HG02642 (cell line): ENCODE data around the gene TAB2.

Source experiments
- ATAC-seq: cut with Tn5 transposase; IDR thresholded peaks from one replicate; pipeline ENCODE4 v1.9.1; 2021; ENCODE audit warnings: mild to moderate bottlenecking; ENCODE audit not compliant: unreplicated experiment, poor library complexity

Gene TAB2, protein sequence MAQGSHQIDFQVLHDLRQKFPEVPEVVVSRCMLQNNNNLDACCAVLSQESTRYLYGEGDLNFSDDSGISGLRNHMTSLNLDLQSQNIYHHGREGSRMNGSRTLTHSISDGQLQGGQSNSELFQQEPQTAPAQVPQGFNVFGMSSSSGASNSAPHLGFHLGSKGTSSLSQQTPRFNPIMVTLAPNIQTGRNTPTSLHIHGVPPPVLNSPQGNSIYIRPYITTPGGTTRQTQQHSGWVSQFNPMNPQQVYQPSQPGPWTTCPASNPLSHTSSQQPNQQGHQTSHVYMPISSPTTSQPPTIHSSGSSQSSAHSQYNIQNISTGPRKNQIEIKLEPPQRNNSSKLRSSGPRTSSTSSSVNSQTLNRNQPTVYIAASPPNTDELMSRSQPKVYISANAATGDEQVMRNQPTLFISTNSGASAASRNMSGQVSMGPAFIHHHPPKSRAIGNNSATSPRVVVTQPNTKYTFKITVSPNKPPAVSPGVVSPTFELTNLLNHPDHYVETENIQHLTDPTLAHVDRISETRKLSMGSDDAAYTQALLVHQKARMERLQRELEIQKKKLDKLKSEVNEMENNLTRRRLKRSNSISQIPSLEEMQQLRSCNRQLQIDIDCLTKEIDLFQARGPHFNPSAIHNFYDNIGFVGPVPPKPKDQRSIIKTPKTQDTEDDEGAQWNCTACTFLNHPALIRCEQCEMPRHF

GRCh38 chr6:149317644-149318571 is at the start of gene TAB2:
Gene TAB2, plus strand, starts transcription at chr6:149317712. Its CDS starts 52,286 bp downstream, at chr6:149369998.
- peak; percentile 31 for ATAC-seq

DNA sequence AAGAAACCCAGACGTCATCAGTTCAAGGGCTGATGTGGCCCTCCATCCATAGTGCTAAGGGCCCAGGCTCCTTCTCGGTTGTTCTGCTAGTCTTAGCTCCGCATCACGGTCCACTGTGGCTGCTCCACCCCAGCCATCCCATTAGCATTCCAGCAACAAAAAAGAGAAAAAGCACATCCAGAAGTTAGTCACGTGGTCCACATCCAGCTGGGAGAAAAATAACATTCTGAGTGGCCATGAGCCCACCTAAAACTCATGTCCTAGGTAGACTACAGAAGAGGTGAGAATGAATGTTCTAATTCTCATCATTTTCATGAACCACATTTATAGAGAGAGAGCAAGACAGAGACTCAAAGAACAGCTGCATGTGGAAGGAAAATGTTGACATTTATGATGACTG is 49.4 kb upstream of the TAB2 start:
- ATAC-seq = no peak

- no peak for ATAC-seq
Measured at GRCh38 chr6:149268768-149269167, 48.7 kb upstream of the TAB2 start.

DNA sequence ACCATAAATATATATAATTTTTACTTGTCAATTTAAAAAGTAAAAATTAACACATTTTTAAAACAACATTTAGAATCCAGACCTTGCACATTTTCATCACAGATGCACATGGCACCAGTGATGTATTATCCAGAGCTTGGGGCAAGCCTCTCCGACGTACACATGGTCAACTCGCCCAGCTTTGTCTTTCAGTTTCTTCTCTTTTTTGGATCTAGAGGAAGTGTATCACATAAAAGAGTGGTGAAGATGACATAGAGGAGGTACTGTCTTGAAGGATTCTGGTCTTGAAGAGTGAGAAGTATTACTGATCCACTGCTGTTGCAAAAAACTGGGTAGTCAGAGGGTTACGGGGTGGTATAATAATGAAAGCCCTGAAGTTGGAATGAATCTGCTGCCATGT is 46.9 kb upstream of the TAB2 start:
- ATAC-seq = no peak

- peak; percentile 51 for ATAC-seq
Measured at GRCh38 chr6:149271348-149272340, 45.9 kb upstream of the TAB2 start.

GRCh38 chr6:149273318-149273717 is 44.2 kb upstream of the TAB2 start:
- peak; percentile 48 for ATAC-seq

DNA sequence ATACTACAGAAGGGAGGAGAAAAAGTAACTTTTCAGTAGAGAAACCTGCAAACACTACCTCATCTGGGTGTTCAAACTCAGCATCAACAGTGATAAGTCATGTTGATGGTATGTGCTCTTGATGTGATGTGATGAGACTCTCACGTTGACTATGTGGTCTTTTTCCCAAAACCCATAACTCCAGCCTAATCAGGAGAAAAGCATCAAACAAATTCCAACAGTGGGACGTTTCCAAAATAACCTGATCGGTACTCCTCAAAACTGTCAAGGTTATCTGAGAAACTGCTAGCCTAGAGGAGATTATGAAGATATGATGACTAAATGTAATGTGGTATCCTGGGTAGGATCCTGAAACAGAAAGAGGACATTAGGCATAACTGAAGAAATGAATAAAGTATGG is 41.9 kb upstream of the TAB2 start:
- ATAC-seq = no peak

DNA sequence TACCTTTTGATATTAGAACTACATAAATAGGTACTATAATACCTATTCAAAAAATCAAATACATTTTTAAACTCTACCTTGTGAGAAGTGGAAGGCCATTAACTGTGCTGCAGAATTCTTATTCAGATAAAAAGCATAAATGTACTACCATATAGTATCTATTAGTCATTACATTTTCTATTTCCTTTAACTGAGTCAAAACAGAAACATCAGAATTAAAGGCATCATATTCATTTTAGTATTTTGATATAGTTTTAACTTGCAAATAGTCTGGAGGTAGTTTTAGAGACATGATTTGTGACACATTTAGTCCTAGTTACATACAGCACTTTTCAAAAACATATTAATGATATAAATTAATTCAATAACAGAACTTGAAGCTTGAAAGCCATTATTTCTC is 39.9 kb upstream of the TAB2 start:
- ATAC-seq = no peak

DNA sequence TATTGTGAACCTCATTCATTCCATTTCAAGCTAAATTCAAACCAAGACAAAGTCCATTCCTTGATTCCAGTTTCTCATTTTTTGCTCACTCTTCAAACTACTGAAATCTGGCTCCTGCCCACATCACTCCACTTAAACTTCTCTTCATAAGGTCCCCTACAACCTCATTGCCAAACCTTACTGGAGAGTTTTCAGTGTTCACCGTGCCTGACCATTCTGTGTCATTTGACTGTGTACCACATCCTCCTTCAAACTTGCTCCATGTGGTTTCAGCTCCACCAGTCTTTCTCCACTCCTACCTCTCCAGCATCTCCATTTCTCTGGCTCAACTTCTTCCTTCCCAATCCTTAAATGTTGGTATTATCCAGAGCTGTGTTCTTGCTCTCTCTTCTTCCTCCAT is 38.5 kb upstream of the TAB2 start:
- ATAC-seq = no peak

DNA sequence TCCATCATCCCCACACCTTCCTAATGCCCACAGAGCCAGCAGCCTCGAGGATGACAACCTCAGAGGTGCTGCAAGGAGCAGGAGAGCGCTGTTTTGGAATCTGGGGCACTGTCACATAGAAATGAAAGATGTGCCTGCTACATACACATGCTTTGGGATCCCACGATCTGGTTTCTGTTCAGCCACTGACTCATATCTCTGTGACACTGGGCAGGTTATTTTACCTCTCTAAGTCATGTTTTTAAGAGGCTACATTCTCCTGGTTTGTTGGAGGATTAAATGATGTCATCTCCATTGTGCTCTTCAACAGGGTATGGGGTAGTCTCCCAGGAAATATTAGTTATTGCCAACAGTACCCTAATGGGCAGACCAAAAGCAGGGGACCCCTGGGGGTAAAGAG is 32.6 kb upstream of the TAB2 start:
- ATAC-seq = no peak

- no peak for ATAC-seq
Measured at GRCh38 chr6:149285626-149286025, 31.9 kb upstream of the TAB2 start.

DNA sequence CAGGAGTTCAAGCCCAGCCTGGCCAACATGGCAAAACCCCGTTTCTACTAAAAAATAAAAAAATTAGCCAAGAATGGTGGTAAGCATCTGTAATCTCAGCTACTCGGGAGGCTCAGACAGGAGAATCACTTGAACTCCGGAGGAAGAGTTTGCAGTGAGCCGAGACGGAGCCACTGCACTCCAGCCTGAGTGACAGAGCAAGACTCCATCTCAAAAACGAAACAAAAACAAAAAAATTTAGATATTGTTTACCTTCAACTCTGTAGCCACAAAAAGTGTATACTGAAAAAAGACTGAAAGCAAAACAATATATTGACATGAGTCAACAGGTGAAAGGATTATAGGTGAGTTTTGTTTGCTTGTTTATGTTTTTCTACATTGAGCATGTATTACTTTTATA is 30.6 kb upstream of the TAB2 start:
- no peak for ATAC-seq

DNA sequence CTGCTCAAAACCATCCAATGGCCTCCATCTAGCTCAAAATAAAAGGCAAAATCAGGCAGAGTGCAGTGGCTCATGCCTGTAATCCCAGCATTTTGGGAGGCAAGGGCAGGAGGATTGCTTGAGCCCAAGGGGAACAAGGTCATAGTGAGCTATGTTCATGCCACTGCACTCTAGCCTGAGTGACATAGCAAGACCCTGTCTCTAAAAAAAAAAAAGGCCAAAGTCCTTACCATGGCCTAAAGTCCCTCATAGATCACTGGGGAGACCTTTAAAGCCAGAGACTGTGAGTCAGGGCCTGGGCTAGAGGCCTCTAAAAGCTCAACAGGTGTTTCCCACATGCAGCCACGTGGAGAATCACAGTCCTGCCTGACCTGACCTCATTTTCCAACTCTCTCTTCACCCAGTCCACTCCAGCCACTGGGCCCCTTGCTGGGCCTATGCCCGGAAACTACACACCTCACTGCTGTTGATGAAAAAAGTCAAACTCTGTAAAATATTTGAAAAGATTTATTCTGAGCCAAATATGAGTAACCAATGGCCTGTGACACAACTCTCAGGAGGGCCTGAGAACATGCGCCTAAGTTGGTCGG is 28.2 kb upstream of the TAB2 start:
- no peak for ATAC-seq

- no peak for ATAC-seq
Measured at GRCh38 chr6:149289966-149290365, 27.5 kb upstream of the TAB2 start.

GRCh38 chr6:149293244-149293643 is 24.3 kb upstream of the TAB2 start:
- ATAC-seq = no peak

GRCh38 chr6:149300563-149300962 is 16.9 kb upstream of the TAB2 start:
- no peak for ATAC-seq

DNA sequence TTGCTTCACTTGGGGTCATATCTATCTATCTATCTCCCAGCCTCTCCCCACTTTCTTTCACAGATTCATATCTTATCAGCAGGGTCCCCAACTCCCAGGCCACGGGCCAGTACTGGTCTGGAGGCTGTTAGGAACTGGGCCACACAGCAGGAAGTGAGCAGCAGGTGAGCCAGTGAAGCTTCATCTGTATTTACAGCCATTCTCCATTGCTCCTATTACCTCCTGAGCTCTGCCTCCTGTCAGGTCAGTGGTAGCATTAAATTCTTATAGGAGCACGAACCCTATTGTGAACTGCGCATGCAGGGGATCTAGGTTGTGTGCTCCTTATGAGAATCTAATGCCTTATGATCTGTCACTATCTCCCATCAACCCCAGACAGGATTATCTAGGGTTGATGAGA is 14.8 kb upstream of the TAB2 start:
- ATAC-seq = no peak

- ATAC-seq = no peak
Measured at GRCh38 chr6:149303468-149303867, 14.0 kb upstream of the TAB2 start.

DNA sequence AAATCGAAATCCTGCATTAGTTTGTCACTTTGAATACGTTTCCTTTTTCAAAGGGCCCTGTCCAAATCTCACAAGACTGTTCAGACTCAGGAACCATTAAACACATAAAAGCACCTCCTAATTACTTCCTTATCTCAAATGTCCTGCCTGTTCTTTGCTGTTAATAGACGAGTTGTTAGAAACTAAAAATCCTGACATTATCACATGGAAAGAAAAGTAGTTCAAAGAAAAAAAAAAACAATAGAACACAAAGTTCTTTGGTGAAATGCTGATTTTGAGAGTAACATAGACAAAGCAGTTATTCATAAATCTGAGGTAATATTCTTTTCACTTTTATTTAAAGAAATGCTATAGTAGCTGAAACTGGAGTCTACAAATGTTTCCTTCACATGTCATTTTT is 12.1 kb upstream of the TAB2 start:
- no peak for ATAC-seq
